AG09319 (cell line): ENCODE data around the gene PAX4.
"Not testable (repeated sequence)": the region's sequence is repeated elsewhere in the genome, so short reads cannot be mapped to it uniquely, and the experiment has no call there.

Source experiments
- DNase-seq: peaks from one replicate; pipeline ENCODE4 v3.0.0-alpha.2; 2010; ENCODE audit warnings: low read depth; ENCODE audit errors: extremely low read depth
- CTCF ChIP-seq: IDR thresholded peaks from 2 replicates; pipeline ENCODE4 v1.5.1; 2011; ENCODE audit warnings: low read depth, mild to moderate bottlenecking, inconsistent platforms, low read length, moderate library complexity

Gene PAX4

GRCh38 chr7:127571741-127572505 lies 46.0 kb downstream of the PAX4 start:
- DNase-seq: no peak
- TF ChIP-seq CTCF: no peak

- DNase-seq: not testable (repeated sequence)
Observed at GRCh38 chr7:127568034-127568433, 49.9 kb downstream of the PAX4 start.

GRCh38 chr7:127566242-127566641 lies 51.7 kb downstream of the PAX4 start:
- no peak for TF ChIP-seq CTCF

More at GRCh38 chr7:127566242-127566641, 51.7 kb downstream of the PAX4 start:
- no peak for DNase-seq
